Thyroid gland (tissue), 4 donors: Measurements from ENCODE around the gene PRR3. TPM values are rescaled to one million over a fixed set of nuclear protein-coding genes. Genes with fewer than 3 reads are reported as not detected.

Experiments used
- DNase-seq, 2 donors: peaks; one replicate each; pipeline ENCODE4 v3.0.0-alpha.2; 2019
- H3K27ac ChIP-seq, 3 donors: fragments of 200-600 bp; sonication (generic); 1 replicate in 2 of 3; 2 replicates in 1 of 3; pipeline ENCODE4 v1.5.1; 2016 to 2019; ENCODE audit warnings: mild to moderate bottlenecking in 1 of 3, moderate library complexity in 1 of 3
- H3K27me3 ChIP-seq: fragments of 200-600 bp; sonication (generic); one replicate; pipeline ENCODE4 v1.5.1; 2019
- H3K36me3 ChIP-seq, 2 donors: fragments of 200-600 bp; sonication (generic); one replicate each; pipeline ENCODE4 v1.5.1; 2016 to 2019
- H3K4me1 ChIP-seq, 2 donors: fragments of 200-600 bp; sonication (generic); one replicate each; pipeline ENCODE4 v1.5.1; 2017 to 2019
- H3K4me3 ChIP-seq, 3 donors: fragments of 200-600 bp; sonication (generic); replicated peaks in 1 of 3; 1 replicate in 2 of 3; 2 replicates in 1 of 3; pipeline ENCODE4 v1.5.1; 2016; ENCODE audit warnings: mild to moderate bottlenecking in 1 of 3
- H3K9me3 ChIP-seq: fragments of 200-600 bp; sonication (generic); one replicate; pipeline ENCODE4 v1.5.1; 2017
- CTCF ChIP-seq, 6 experiments: fragments of 200-600 bp in 3 of 6; fragments of 450-650 bp in 3 of 6; sonication (generic) in 3 of 6; IDR thresholded peaks; one replicate each; pipeline ENCODE4 v1.5.1; 2016 to 2019; ENCODE audit warnings: antibody characterized with exemption in 6 of 6, mild to moderate bottlenecking in 2 of 6, inconsistent platforms in 1 of 6, moderate library complexity in 1 of 6
- POLR2A ChIP-seq, 2 donors: fragments of 450-650 bp; IDR thresholded peaks; one replicate each; pipeline ENCODE4 v1.6.1; 2017; ENCODE audit warnings: antibody characterized with exemption in 2 of 2, mild to moderate bottlenecking in 2 of 2, moderate library complexity in 1 of 2
- WGBS, 2 donors: methylation state at CpG; one replicate each; pipeline ENCODE4 v1.1.5; 2017; 5-methylcytosine and 5-hydroxymethylcytosine counted together
- intact Hi-C: fragments of 100-400 bp; cut with DNase I; formaldehyde crosslinking; loops from one replicate; pipeline ENCODE4 v1.15.1; 2023
- total RNA-seq, 4 donors: library from RNA; depleted of rRNA; stranded (reverse); fragments of >200 nt; gene quantifications; one replicate each; pipeline ENCODE4 v1.2.3, GENCODE V29; 2016

The PRR3 gene
- total RNA-seq, 4 donors from 2014 or later: 7.4 to 18.0 (median 12.2) TPM

DNA sequence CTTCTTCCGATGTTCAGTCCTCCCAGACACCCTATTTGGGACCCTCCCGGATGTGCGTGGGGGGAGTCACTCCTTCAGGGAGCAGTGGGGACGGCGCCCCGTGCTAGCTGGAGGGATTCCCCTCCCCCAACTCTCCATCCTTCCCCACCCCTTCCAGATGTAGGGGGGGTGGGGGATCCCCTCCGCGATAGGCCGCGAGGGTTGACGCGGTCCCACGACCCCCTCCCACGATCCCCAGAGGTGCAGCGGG, 1.4 kb upstream of the PRR3 start:
- no peak for DNase-seq
- Histone ChIP-seq H3K4me1 (peaks cover 19 to 21% of the 10 kb centered on the region in 2 donors), H3K27me3 (no peaks in the 10 kb centered on the region), H3K27ac (peak overlapping the region; percentile 94 to 99 (median 95)), H3K4me3 (peak overlapping the region; percentile 43 to 98 (median 94)), H3K9me3 (no peaks in the 10 kb centered on the region), H3K36me3 (peaks cover 24 to 31% of the 10 kb centered on the region in 2 donors)
- intact Hi-C loops: no loop called here
- TF ChIP-seq POLR2A (IDR thresholded peaks at IDR 0.05) (no peak), CTCF (IDR thresholded peaks at IDR 0.05) (no peak)
- WGBS, 2 donors: 0 to 3% methylated on average over 2 to 12 of the region's 15 CpGs

DNA sequence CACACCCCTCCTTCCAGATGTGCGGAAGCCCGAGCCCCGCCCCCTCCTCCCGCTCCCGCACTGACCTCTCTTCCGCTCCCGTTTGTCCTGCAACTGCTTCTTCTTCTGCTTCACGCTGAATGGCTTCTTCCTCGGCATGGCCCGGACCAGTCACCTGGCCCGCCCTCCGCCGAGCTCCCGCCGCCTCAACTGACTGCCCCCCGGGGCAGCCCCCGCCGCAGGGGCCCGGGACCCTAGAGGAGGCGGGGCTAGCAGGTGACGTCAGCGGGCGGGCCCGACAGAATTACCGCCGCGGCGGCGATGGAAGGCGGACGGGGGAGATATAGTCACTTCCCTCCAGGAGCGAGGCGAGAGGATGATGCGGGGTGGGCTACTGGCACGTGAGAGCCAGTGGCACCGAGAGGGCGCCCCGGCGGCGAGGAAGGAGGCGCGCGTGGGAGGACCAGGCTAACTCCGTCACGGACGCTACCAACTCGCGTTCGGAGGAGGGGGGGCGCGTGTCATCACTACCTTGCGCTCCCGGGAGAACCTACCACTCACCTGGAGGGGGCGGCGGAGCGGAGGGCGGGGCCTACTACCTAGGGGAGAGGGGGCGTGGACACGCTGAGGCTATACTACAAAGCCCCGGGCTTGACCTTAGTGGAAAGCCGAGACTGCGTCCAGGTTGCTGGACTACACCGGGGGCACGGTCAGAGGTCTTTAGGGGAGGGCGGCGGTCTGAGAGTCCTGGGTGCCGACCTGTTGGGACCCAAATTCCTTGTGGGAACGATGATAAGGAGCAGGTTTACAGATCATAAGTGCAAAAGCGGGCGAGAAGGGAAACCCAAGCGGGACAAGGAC, 809 bp upstream of the PRR3 start, which contains the start of gene GNL1:
TSS of gene GNL1 (minus strand) at position 424 of the 840 bp plus-strand sequence. CDS start at position 138, 286 bp downstream.
- intact Hi-C loops: no loop called here
- Histone ChIP-seq H3K27me3 (no peaks in the 10 kb centered on the region), H3K4me1 (peaks cover 19 to 21% of the 10 kb centered on the region in 2 donors), H3K36me3 (peaks cover 19 to 26% of the 10 kb centered on the region in 2 donors), H3K4me3 (peak within 1 kb of the TSS; percentile 43 to 98 (median 94)), H3K27ac (peak within 1 kb of the TSS; percentile 94 to 99 (median 95)), H3K9me3 (no peaks in the 10 kb centered on the region)
- peak in 1 of 2 donors; percentile 55 for TF ChIP-seq POLR2A (IDR thresholded peaks at IDR 0.05)
- peak in 1 of 6 experiments; percentile 8 for TF ChIP-seq CTCF (IDR thresholded peaks at IDR 0.05)
- DNase-seq: peak; percentile 98
- WGBS, 2 donors: 0% methylated on average over 27 to 49 of the region's 71 CpGs

- DNase-seq: no peak
- Histone ChIP-seq H3K4me1 (peaks cover 19 to 21% of the 10 kb centered on the region in 2 donors), H3K27ac (peak overlapping the region in 2 of 3 donors; percentile 95 to 99), H3K9me3 (no peaks in the 10 kb centered on the region), H3K36me3 (peaks cover 15 to 19% of the 10 kb centered on the region in 2 donors), H3K27me3 (no peaks in the 10 kb centered on the region), H3K4me3 (peak overlapping the region; percentile 43 to 98 (median 94))
- TF ChIP-seq POLR2A (IDR thresholded peaks at IDR 0.05) (no peak), CTCF (IDR thresholded peaks at IDR 0.05) (no peak)
- WGBS, 2 donors: 2% methylated on average over 6 of the region's 6 CpGs
- intact Hi-C loops: no loop called here
These were observed 537 bp downstream of the PRR3 start for GRCh38 chr6:30557683-30557981.

- peaks cover 11% of the 10 kb centered on the region in 2 donors for H3K4me1 ChIP-seq
- intact Hi-C loops: no loop called here
- H3K9me3 ChIP-seq: no peaks in the 10 kb centered on the region
- DNase-seq: no peak
- no peak overlapping the region for H3K4me3 ChIP-seq
- no peak overlapping the region for H3K27ac ChIP-seq
- no peaks in the 10 kb centered on the region for H3K27me3 ChIP-seq
- H3K36me3 ChIP-seq: peaks cover 4 to 13% of the 10 kb centered on the region in 2 donors
- TF ChIP-seq POLR2A (IDR thresholded peaks at IDR 0.05) (no peak), CTCF (IDR thresholded peaks at IDR 0.05) (no peak)
- 93 to 96% methylated on average over 3 of the region's 3 CpGs for WGBS, 2 donors
These were observed 3.8 kb downstream of the PRR3 start for GRCh38 chr6:30560930-30561329.
